GM12892 (cell line): ENCODE measurements around the gene HDDC2.

Experiments used
- DNase-seq: peaks from one replicate; pipeline ENCODE4 v3.0.0; 2011; ENCODE audit not compliant: insufficient read length
- FAIRE-seq: peaks from 2 replicates; lab custom pipeline; 2011; peaks lifted over from hg19 to GRCh38; lab: Jason Lieb, UNC
- POLR2A ChIP-seq: IDR thresholded peaks from 2 replicates; pipeline ENCODE4 v1.6.1; 2011; ENCODE audit warnings: low read depth, low read length, control low read depth
- POLR2AphosphoS5 ChIP-seq: IDR thresholded peaks from 2 replicates; pipeline ENCODE4 v1.6.1; 2011; ENCODE audit warnings: low read depth, low read length, control low read depth
- TAF1 ChIP-seq: IDR thresholded peaks from 2 replicates; pipeline ENCODE4 v1.6.1; 2011; ENCODE audit warnings: low read depth, mild to moderate bottlenecking, control low read depth, low read length, borderline replicate concordance

HDDC2 gene

GRCh38 chr6:125277838-125278237 lies 23.9 kb downstream of the HDDC2 start:
- FAIRE-seq (no peak), DNase-seq (no peak)
- no peak for TF ChIP-seq TAF1

- FAIRE-seq = no peak
- TF ChIP-seq POLR2AphosphoS5 (no peak), TAF1 (no peak), POLR2A (no peak)
- no peak for DNase-seq
Observed at GRCh38 chr6:125275779-125276178, 26.0 kb downstream of the HDDC2 start.

- no peak for TF ChIP-seq TAF1
- TF ChIP-seq POLR2AphosphoS5 = no peak
- no peak for TF ChIP-seq POLR2A
- FAIRE-seq (no peak), DNase-seq (no peak)
Observed at GRCh38 chr6:125274935-125275334, 26.8 kb downstream of the HDDC2 start.

GRCh38 chr6:125273965-125274364 lies 27.8 kb downstream of the HDDC2 start:
- TF ChIP-seq TAF1 = no peak
- TF ChIP-seq POLR2AphosphoS5 = no peak
- DNase-seq = no peak
- no peak for FAIRE-seq

- no peak for TF ChIP-seq POLR2AphosphoS5
- no peak for TF ChIP-seq TAF1
- TF ChIP-seq POLR2A = no peak
- no peak for FAIRE-seq
- no peak for DNase-seq
Observed at GRCh38 chr6:125273251-125273650, 28.5 kb downstream of the HDDC2 start.

GRCh38 chr6:125271486-125272159 lies 30.1 kb downstream of the HDDC2 start:
- no peak for TF ChIP-seq POLR2AphosphoS5
- no peak for TF ChIP-seq TAF1
- no peak for TF ChIP-seq POLR2A
- FAIRE-seq (no peak), DNase-seq (no peak)

GRCh38 chr6:125270380-125270779 lies 31.4 kb downstream of the HDDC2 start:
- TF ChIP-seq POLR2A (no peak), POLR2AphosphoS5 (no peak), TAF1 (no peak)
- FAIRE-seq (no peak), DNase-seq (no peak)

GRCh38 chr6:125269328-125269985 lies 32.3 kb downstream of the HDDC2 start:
- DNase-seq (no peak), FAIRE-seq (no peak)
- TF ChIP-seq POLR2AphosphoS5 (no peak), TAF1 (no peak), POLR2A (no peak)

- TF ChIP-seq TAF1 = no peak
- TF ChIP-seq POLR2A = no peak
- TF ChIP-seq POLR2AphosphoS5 = no peak
- FAIRE-seq (no peak), DNase-seq (no peak)
Observed at GRCh38 chr6:125268765-125269164, 33.0 kb downstream of the HDDC2 start.

- no peak for DNase-seq
- FAIRE-seq = no peak
- TF ChIP-seq POLR2AphosphoS5 (no peak), TAF1 (no peak), POLR2A (no peak)
Observed at GRCh38 chr6:125267806-125268523, 33.8 kb downstream of the HDDC2 start.

GRCh38 chr6:125264476-125264875 lies 37.3 kb downstream of the HDDC2 start:
- DNase-seq = no peak
- FAIRE-seq = no peak
- no peak for TF ChIP-seq TAF1
- TF ChIP-seq POLR2A = no peak
- no peak for TF ChIP-seq POLR2AphosphoS5
